ENCODE measurements around the gene LRRC8D.

DNA sequence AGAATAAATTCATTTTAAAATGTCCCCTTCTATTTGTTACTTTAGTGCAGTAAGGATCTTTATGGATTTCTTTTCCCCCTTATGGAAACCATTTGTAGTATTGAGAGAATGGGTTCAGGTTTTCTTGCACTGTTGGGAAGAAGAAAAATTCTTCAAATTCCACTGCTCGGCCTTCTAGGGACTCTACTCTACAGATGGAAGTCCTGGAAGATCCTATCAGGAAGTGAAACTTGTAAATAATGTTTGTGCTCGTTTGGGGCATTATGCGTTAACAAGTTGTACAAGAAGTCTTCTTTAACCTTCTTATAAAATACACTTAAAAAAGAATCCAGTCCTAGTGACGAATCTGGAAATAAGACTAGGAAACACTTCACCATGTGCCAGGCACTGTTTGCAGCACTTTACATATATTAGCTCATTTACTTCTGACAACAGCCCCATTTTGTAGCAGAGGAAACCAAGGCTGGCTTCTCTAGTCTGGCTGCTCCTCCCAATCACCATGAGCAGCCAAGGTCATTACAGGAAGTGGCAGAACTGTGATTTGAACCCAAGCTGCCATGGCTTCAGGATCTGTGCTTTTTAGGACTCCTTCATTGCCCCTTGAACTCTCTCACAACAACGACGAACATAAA lies 11.8 kb downstream of the LRRC8D start:
- TF ChIP-seq, protein P1, sequence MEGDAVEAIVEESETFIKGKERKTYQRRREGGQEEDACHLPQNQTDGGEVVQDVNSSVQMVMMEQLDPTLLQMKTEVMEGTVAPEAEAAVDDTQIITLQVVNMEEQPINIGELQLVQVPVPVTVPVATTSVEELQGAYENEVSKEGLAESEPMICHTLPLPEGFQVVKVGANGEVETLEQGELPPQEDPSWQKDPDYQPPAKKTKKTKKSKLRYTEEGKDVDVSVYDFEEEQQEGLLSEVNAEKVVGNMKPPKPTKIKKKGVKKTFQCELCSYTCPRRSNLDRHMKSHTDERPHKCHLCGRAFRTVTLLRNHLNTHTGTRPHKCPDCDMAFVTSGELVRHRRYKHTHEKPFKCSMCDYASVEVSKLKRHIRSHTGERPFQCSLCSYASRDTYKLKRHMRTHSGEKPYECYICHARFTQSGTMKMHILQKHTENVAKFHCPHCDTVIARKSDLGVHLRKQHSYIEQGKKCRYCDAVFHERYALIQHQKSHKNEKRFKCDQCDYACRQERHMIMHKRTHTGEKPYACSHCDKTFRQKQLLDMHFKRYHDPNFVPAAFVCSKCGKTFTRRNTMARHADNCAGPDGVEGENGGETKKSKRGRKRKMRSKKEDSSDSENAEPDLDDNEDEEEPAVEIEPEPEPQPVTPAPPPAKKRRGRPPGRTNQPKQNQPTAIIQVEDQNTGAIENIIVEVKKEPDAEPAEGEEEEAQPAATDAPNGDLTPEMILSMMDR (IDR thresholded peaks at IDR 0.05), result no peak
- TF ChIP-seq POLR2A (IDR thresholded peaks at IDR 0.05) (no peak), POLR2AphosphoS5 (IDR thresholded peaks at IDR 0.05) (no peak)

Data from breast epithelium (tissue), 3 donors.